ENCODE results near the gene ANO1.

The ANO1 gene

GRCh38 chr11:70168405-70168754 is 90.3 kb downstream of the ANO1 start:
- TF ChIP-seq POU2F2 (IDR thresholded peaks at IDR 0.05; ENCODE audit: low read depth, low read length) (no peak), POLR2AphosphoS5 (IDR thresholded peaks at IDR 0.05; ENCODE audit: low read depth, low read length) (no peak), POLR2A (IDR thresholded peaks at IDR 0.05; ENCODE audit: low read depth, low read length) (no peak), SPI1 (IDR thresholded peaks at IDR 0.05; ENCODE audit: low read depth, low read length) (no peak), PAX5 (IDR thresholded peaks at IDR 0.05; ENCODE audit: insufficient read depth, low read length, severe bottlenecking) (no peak), TAF1 (IDR thresholded peaks at IDR 0.05; ENCODE audit: low read depth, low read length) (no peak)
- FAIRE-seq (no peak), DNase-seq (ENCODE audit: insufficient read length, low spot score) (no peak)

- DNase-seq (ENCODE audit: insufficient read length, low spot score) (no peak), FAIRE-seq (no peak)
- TF ChIP-seq POU2F2 (IDR thresholded peaks at IDR 0.05; ENCODE audit: low read depth, low read length) (no peak), TAF1 (IDR thresholded peaks at IDR 0.05; ENCODE audit: low read depth, low read length) (no peak), SPI1 (IDR thresholded peaks at IDR 0.05; ENCODE audit: low read depth, low read length) (no peak), POLR2A (IDR thresholded peaks at IDR 0.05; ENCODE audit: low read depth, low read length) (no peak), POLR2AphosphoS5 (IDR thresholded peaks at IDR 0.05; ENCODE audit: low read depth, low read length) (no peak), PAX5 (IDR thresholded peaks at IDR 0.05; ENCODE audit: insufficient read depth, low read length, severe bottlenecking) (no peak)
These were observed 91.0 kb downstream of the ANO1 start for GRCh38 chr11:70169127-70169526.

- FAIRE-seq (no peak), DNase-seq (ENCODE audit: insufficient read length, low spot score) (no peak)
- TF ChIP-seq TAF1 (IDR thresholded peaks at IDR 0.05; ENCODE audit: low read depth, low read length) (no peak), POLR2A (IDR thresholded peaks at IDR 0.05; ENCODE audit: low read depth, low read length) (no peak), SPI1 (IDR thresholded peaks at IDR 0.05; ENCODE audit: low read depth, low read length) (no peak), PAX5 (IDR thresholded peaks at IDR 0.05; ENCODE audit: insufficient read depth, low read length, severe bottlenecking) (no peak), POU2F2 (IDR thresholded peaks at IDR 0.05; ENCODE audit: low read depth, low read length) (no peak), POLR2AphosphoS5 (IDR thresholded peaks at IDR 0.05; ENCODE audit: low read depth, low read length) (no peak)
These were observed 91.5 kb downstream of the ANO1 start for GRCh38 chr11:70169632-70170031.

DNA sequence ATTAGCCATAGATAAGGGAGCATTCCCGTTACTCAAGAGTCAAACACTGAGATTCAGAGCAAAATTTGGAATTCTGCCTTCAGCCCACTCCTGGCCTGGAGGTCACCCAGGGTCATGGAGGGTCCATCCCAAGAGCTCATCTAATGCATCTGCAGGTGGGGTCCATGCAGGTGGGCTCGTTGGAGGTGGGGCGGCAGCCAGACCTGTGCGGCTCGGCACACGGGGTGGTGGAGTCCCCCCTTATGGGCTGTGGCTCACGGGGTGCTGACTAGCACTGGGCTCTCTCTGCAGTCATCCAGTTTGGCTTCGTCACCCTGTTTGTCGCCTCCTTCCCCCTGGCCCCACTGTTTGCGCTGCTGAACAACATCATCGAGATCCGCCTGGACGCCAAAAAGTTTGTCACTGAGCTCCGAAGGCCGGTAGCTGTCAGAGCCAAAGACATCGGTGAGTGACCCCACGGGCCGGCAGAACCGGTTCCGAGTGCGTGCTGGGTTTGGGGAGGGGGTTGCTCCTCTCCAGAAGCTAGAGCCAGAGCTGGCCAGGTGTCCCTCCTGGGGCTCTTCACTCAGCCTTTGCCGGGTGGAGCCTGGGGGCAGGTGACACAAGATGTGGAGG is 92.6 kb downstream of the ANO1 start:
- DNase-seq (ENCODE audit: insufficient read length, low spot score) (no peak), FAIRE-seq (no peak)
- TF ChIP-seq POU2F2 (IDR thresholded peaks at IDR 0.05; ENCODE audit: low read depth, low read length) (no peak), PAX5 (IDR thresholded peaks at IDR 0.05; ENCODE audit: insufficient read depth, low read length, severe bottlenecking) (no peak), POLR2AphosphoS5 (IDR thresholded peaks at IDR 0.05; ENCODE audit: low read depth, low read length) (no peak), POLR2A (IDR thresholded peaks at IDR 0.05; ENCODE audit: low read depth, low read length) (no peak), TAF1 (IDR thresholded peaks at IDR 0.05; ENCODE audit: low read depth, low read length) (no peak), SPI1 (IDR thresholded peaks at IDR 0.05; ENCODE audit: low read depth, low read length) (no peak)

- DNase-seq (ENCODE audit: insufficient read length, low spot score) (no peak), FAIRE-seq (no peak)
- no peak for TF ChIP-seq PAX5 (IDR thresholded peaks at IDR 0.05; ENCODE audit: insufficient read depth, low read length, severe bottlenecking)
- no peak for TF ChIP-seq TAF1 (IDR thresholded peaks at IDR 0.05; ENCODE audit: low read depth, low read length)
- no peak for TF ChIP-seq POU2F2 (IDR thresholded peaks at IDR 0.05; ENCODE audit: low read depth, low read length)
- TF ChIP-seq POLR2AphosphoS5 (IDR thresholded peaks at IDR 0.05; ENCODE audit: low read depth, low read length): no peak
- no peak for TF ChIP-seq SPI1 (IDR thresholded peaks at IDR 0.05; ENCODE audit: low read depth, low read length)
- TF ChIP-seq POLR2A (IDR thresholded peaks at IDR 0.05; ENCODE audit: low read depth, low read length): no peak
These were observed 94.9 kb downstream of the ANO1 start for GRCh38 chr11:70173018-70173417.

- FAIRE-seq (no peak), DNase-seq (ENCODE audit: insufficient read length, low spot score) (no peak)
- TF ChIP-seq SPI1 (IDR thresholded peaks at IDR 0.05; ENCODE audit: low read depth, low read length): no peak
- TF ChIP-seq POLR2A (IDR thresholded peaks at IDR 0.05; ENCODE audit: low read depth, low read length): no peak
These were observed 96.6 kb downstream of the ANO1 start for GRCh38 chr11:70174547-70175235.

DNA sequence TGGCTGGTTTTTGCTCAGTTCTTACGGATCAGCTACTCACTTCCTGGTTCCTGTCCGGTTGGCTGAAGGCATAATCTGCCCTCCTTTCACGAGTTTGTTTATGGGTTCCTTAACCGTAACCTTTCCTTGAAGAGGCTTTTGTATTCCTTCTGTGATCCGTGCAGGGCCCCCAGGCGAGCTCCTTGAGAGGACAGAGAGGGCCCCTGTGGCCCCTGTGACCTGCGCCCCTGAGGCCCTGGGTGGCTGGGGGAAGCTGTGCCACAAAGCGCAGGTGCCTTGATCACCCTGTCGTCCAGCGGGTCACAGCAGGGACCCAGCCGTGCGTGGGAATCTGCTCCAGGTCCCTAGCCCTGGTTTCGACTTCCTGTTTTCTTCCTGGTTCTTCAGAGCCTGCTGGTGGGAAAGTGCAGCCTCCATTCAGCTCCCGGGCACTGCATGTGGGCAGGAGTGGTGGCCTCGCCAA is 97.2 kb downstream of the ANO1 start:
- DNase-seq (ENCODE audit: insufficient read length, low spot score) (no peak), FAIRE-seq (no peak)
- TF ChIP-seq POU2F2 (IDR thresholded peaks at IDR 0.05; ENCODE audit: low read depth, low read length) (no peak), POLR2AphosphoS5 (IDR thresholded peaks at IDR 0.05; ENCODE audit: low read depth, low read length) (no peak), TAF1 (IDR thresholded peaks at IDR 0.05; ENCODE audit: low read depth, low read length) (no peak), POLR2A (IDR thresholded peaks at IDR 0.05; ENCODE audit: low read depth, low read length) (no peak), SPI1 (IDR thresholded peaks at IDR 0.05; ENCODE audit: low read depth, low read length) (no peak), PAX5 (IDR thresholded peaks at IDR 0.05; ENCODE audit: insufficient read depth, low read length, severe bottlenecking) (no peak)

DNA sequence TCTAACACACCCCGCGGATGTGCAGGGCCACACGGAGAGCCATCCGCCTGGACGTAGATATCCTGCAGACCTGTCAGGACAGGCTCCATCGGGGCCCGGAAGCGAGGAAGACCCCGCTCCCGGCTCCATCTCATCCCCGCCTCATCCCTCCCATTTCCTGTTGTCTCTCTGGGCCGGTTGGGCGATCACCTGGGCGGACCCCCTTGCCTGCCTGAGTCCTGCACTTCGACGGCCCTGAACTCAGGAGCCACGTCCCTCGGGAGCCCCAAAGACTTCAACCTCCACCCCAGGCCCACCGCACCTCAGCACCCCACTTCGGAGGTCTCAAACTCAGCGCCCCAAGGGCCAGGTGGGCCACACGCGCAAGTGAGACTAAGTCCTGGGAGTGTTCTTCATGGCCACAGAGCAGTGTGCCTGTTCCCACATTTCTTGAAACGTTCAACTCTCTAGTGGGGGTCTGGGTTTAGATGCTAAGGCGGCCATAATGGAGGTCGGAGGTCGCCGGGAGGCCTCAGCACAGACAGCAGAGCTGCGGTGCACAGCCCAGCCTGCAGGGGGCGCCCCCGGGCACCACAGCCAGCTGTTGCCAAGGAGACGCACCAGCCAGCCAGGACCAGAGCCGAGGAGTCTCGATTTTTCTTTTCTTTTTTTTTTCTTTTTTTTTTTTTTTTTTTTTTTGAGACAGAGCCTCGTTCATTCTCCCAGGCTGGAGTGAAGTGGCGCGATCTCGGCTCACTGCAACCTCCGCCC is 99.0 kb downstream of the ANO1 start:
- DNase-seq (ENCODE audit: insufficient read length, low spot score) (peak; percentile 90), FAIRE-seq (no peak)
- TF ChIP-seq POLR2AphosphoS5 (IDR thresholded peaks at IDR 0.05; ENCODE audit: low read depth, low read length): no peak
- no peak for TF ChIP-seq POLR2A (IDR thresholded peaks at IDR 0.05; ENCODE audit: low read depth, low read length)
- no peak for TF ChIP-seq POU2F2 (IDR thresholded peaks at IDR 0.05; ENCODE audit: low read depth, low read length)
- no peak for TF ChIP-seq SPI1 (IDR thresholded peaks at IDR 0.05; ENCODE audit: low read depth, low read length)
- no peak for TF ChIP-seq PAX5 (IDR thresholded peaks at IDR 0.05; ENCODE audit: insufficient read depth, low read length, severe bottlenecking)
- TF ChIP-seq TAF1 (IDR thresholded peaks at IDR 0.05; ENCODE audit: low read depth, low read length): no peak

DNA sequence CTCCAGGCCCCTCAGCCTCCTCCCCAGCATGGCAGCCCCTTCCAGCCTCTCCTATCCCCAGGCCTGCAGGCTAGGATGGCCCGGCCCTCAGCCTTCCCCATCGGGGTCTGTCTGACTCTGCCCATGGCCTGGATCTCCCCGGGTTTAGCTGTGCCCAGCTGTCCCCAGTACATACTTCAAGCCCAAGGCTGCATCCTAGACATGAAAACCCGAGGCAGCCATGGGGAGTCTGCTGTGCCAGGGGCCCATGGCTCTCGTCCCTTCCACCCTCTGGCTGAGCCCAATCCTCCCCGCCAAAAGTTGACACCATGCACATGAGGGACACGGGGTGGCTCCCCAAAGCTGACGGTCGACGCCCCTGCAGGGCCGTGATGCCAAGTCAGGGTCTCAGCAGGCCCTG is 102.8 kb downstream of the ANO1 start:
- no peak for TF ChIP-seq PAX5 (IDR thresholded peaks at IDR 0.05; ENCODE audit: insufficient read depth, low read length, severe bottlenecking)
- no peak for TF ChIP-seq POLR2AphosphoS5 (IDR thresholded peaks at IDR 0.05; ENCODE audit: low read depth, low read length)
- TF ChIP-seq SPI1 (IDR thresholded peaks at IDR 0.05; ENCODE audit: low read depth, low read length): no peak
- no peak for TF ChIP-seq POLR2A (IDR thresholded peaks at IDR 0.05; ENCODE audit: low read depth, low read length)
- TF ChIP-seq POU2F2 (IDR thresholded peaks at IDR 0.05; ENCODE audit: low read depth, low read length): no peak
- no peak for TF ChIP-seq TAF1 (IDR thresholded peaks at IDR 0.05; ENCODE audit: low read depth, low read length)
- FAIRE-seq (no peak), DNase-seq (ENCODE audit: insufficient read length, low spot score) (no peak)

Data from GM12891 (cell line).